ENCODE measurements around the gene FIZ1.

The FIZ1 gene

DNA sequence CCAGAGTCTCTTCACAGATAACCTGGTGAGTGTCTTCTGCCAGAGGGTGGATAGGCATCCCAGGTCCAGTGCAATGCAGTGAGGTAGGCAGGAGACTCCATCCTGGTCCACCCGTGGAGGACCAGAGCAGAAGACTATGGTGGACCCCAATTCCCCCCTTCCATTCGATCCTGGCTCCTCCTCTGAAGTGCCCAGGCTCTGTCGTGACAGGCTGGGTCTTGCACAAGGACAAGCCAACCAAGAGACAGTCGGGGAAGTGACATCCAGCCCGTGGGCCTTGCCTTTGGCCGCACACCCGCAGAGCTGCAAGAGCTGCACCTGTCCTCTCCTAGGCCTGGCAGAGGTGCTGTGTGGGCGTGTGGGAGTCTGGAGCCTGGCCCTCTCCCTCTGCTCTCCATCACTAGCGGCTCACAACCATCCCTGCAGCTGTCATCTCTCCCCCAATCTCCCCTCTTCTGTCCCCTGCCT is 21.9 kb upstream of the FIZ1 start:
- H3K9me3 ChIP-seq (ENCODE audit: control insufficient read depth in 2 of 2, low read length in 2 of 2) = no peaks in the 10 kb centered on the region
- no peaks in the 10 kb centered on the region for H3K27me3 ChIP-seq (ENCODE audit: control insufficient read depth in 1 of 2, insufficient read depth in 2 of 2, low read length in 2 of 2)
- no peak overlapping the region for H3K9ac ChIP-seq (ENCODE audit: low read length in 2 of 2)
- peaks cover 10 to 12% of the 10 kb centered on the region in 2 donors for H3K36me3 ChIP-seq (ENCODE audit: control insufficient read depth in 2 of 2, insufficient read depth in 2 of 2, low read length in 2 of 2)
- no peak overlapping the region for H3K4me3 ChIP-seq (ENCODE audit: low read length in 2 of 2)
- no peak overlapping the region for H3K27ac ChIP-seq (ENCODE audit: low read length)
- peaks cover 3% of the 10 kb centered on the region for H3K4me1 ChIP-seq (ENCODE audit: control insufficient read depth, insufficient read depth, low read length)

DNA sequence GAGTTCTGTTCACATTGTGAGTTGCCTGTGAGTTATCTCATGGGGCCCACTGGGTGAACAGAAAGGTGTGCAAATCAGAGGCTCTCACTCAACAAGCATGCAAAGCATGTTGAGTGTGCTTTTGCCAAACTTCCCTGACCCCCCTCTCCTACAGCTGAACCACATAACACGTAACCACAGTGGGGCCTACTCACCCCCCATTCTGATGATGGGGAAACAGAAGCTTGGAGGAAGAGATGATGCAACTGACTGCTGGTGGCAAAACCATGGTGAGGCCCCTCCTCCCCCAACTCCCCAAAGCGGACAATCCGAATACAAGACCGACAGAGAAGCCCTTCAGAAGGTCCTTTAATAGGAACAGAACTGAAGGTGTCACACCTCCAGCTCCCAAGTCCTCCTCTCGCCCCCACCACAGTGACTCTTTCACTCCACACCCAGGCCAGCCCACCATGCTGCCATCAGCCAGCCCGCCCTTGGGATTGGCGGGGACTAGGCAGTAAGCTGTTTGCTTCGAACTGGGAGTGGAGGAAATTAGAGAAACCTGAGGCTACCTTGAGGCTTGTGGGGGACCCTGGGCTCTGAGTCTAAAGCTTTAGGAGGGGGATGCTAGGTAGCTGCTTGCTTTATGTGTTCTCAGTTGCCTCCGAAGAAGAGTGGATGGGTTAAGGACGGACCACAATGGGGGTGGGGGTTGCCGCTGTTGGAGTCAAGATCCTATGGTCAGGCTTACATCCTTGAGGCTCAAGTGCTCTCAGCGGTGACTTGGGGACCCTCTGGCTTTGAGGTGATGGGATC is 21.3 kb upstream of the FIZ1 start:
- no peaks in the 10 kb centered on the region for H3K9me3 ChIP-seq (ENCODE audit: control insufficient read depth in 2 of 2, low read length in 2 of 2)
- no peaks in the 10 kb centered on the region for H3K27me3 ChIP-seq (ENCODE audit: control insufficient read depth in 1 of 2, insufficient read depth in 2 of 2, low read length in 2 of 2)
- no peak overlapping the region for H3K9ac ChIP-seq (ENCODE audit: low read length in 2 of 2)
- peaks cover 13 to 15% of the 10 kb centered on the region in 2 donors for H3K36me3 ChIP-seq (ENCODE audit: control insufficient read depth in 2 of 2, insufficient read depth in 2 of 2, low read length in 2 of 2)
- peaks cover 3% of the 10 kb centered on the region for H3K4me1 ChIP-seq (ENCODE audit: control insufficient read depth, insufficient read depth, low read length)
- no peak overlapping the region for H3K27ac ChIP-seq (ENCODE audit: low read length)
- H3K4me3 ChIP-seq (ENCODE audit: low read length in 2 of 2) = no peak overlapping the region

DNA sequence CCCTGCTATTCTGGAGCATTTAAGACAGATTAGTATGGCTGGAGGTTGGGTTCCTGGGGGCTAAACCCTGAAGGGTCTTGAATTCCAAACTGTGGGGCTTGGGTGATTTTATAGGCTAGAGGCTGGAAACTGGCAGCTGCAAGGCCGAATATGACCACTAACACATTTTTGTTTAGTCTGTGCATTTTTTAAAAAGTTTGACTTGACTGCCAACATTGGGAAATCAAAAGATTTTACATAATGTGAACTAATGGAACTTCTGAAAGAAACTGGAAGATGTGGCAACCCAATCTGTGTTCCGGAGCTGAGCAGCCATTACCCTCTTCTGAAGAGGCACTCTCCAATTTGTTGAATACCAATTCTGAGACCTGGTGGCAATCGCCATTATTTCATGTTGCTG is 20.0 kb upstream of the FIZ1 start:
- Histone ChIP-seq H3K36me3 (ENCODE audit: control insufficient read depth in 2 of 2, insufficient read depth in 2 of 2, low read length in 2 of 2) (peaks cover 13 to 20% of the 10 kb centered on the region in 2 donors), H3K9ac (ENCODE audit: low read length in 2 of 2) (no peak overlapping the region), H3K4me1 (ENCODE audit: control insufficient read depth, insufficient read depth, low read length) (no peaks in the 10 kb centered on the region), H3K9me3 (ENCODE audit: control insufficient read depth in 2 of 2, low read length in 2 of 2) (no peaks in the 10 kb centered on the region), H3K4me3 (ENCODE audit: low read length in 2 of 2) (no peak overlapping the region), H3K27ac (ENCODE audit: low read length) (no peak overlapping the region), H3K27me3 (ENCODE audit: control insufficient read depth in 1 of 2, insufficient read depth in 2 of 2, low read length in 2 of 2) (no peaks in the 10 kb centered on the region)

DNA sequence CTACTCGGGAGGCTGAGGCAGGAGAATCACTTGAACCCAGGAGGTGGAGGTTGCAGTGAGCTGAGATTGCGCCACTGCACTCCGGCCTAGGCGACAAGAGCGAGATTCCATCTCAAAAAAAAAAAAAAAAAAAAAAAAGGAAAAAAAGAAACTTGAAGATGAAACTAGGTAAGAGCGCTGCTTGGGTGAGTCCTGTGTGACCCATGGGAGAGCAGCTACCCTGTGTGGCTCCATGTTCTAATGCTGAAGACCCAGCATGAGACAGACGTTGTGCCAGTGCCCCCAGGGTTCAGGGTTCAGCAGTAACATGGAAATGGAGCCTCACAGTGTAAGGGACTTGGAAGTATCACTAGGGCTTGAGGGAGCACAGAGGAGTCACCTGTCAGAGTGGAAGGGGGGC is 19.1 kb upstream of the FIZ1 start:
- no peak overlapping the region for H3K4me3 ChIP-seq (ENCODE audit: low read length in 2 of 2)
- H3K9me3 ChIP-seq (ENCODE audit: control insufficient read depth in 2 of 2, low read length in 2 of 2) = no peaks in the 10 kb centered on the region
- no peaks in the 10 kb centered on the region for H3K27me3 ChIP-seq (ENCODE audit: control insufficient read depth in 1 of 2, insufficient read depth in 2 of 2, low read length in 2 of 2)
- H3K36me3 ChIP-seq (ENCODE audit: control insufficient read depth in 2 of 2, insufficient read depth in 2 of 2, low read length in 2 of 2) = peaks cover 13 to 20% of the 10 kb centered on the region in 2 donors
- H3K27ac ChIP-seq (ENCODE audit: low read length) = no peak overlapping the region
- H3K9ac ChIP-seq (ENCODE audit: low read length in 2 of 2) = no peak overlapping the region
- no peaks in the 10 kb centered on the region for H3K4me1 ChIP-seq (ENCODE audit: control insufficient read depth, insufficient read depth, low read length)

DNA sequence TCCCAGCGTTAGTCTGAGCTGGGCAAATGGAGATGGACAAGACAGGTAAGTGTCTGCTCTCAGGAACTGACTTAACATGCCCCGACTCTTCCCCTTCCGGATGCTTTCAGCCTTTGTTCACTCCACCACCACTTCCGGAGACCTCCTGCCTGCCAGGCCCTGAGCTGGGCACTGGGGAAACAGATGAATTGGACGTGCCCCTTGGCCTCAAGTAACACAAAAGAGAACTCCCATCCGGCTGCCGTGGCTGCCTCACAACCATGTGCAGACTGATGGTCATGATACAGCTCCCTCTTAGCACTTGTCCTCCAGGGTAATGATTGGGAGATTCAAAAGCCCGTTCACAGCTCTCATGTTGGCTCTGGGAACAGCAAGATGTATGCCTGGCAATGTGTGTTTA is 18.1 kb upstream of the FIZ1 start:
- H3K27ac ChIP-seq (ENCODE audit: low read length) = no peak overlapping the region
- H3K9me3 ChIP-seq (ENCODE audit: control insufficient read depth in 2 of 2, low read length in 2 of 2) = no peaks in the 10 kb centered on the region
- H3K36me3 ChIP-seq (ENCODE audit: control insufficient read depth in 2 of 2, insufficient read depth in 2 of 2, low read length in 2 of 2) = peaks cover 13 to 22% of the 10 kb centered on the region in 2 donors
- no peaks in the 10 kb centered on the region for H3K27me3 ChIP-seq (ENCODE audit: control insufficient read depth in 1 of 2, insufficient read depth in 2 of 2, low read length in 2 of 2)
- H3K9ac ChIP-seq (ENCODE audit: low read length in 2 of 2) = no peak overlapping the region
- no peak overlapping the region for H3K4me3 ChIP-seq (ENCODE audit: low read length in 2 of 2)
- H3K4me1 ChIP-seq (ENCODE audit: control insufficient read depth, insufficient read depth, low read length) = no peaks in the 10 kb centered on the region

DNA sequence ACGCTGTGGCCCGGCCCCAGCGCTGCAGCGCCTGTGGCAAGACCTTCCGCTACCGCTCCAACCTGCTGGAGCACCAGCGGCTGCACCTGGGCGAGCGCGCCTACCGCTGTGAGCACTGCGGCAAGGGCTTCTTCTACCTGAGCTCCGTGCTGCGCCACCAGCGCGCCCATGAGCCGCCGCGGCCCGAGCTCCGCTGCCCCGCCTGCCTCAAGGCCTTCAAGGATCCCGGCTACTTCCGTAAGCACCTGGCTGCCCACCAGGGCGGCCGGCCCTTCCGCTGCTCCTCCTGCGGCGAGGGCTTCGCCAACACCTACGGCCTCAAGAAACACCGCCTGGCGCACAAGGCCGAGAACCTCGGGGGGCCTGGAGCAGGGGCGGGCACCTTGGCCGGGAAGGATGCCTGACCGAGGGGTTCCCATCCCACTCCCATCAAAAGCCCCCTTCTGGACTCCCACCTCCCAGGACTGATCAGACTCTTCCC is 17.1 kb upstream of the FIZ1 start:
- no peaks in the 10 kb centered on the region for H3K9me3 ChIP-seq (ENCODE audit: control insufficient read depth in 2 of 2, low read length in 2 of 2)

DNA sequence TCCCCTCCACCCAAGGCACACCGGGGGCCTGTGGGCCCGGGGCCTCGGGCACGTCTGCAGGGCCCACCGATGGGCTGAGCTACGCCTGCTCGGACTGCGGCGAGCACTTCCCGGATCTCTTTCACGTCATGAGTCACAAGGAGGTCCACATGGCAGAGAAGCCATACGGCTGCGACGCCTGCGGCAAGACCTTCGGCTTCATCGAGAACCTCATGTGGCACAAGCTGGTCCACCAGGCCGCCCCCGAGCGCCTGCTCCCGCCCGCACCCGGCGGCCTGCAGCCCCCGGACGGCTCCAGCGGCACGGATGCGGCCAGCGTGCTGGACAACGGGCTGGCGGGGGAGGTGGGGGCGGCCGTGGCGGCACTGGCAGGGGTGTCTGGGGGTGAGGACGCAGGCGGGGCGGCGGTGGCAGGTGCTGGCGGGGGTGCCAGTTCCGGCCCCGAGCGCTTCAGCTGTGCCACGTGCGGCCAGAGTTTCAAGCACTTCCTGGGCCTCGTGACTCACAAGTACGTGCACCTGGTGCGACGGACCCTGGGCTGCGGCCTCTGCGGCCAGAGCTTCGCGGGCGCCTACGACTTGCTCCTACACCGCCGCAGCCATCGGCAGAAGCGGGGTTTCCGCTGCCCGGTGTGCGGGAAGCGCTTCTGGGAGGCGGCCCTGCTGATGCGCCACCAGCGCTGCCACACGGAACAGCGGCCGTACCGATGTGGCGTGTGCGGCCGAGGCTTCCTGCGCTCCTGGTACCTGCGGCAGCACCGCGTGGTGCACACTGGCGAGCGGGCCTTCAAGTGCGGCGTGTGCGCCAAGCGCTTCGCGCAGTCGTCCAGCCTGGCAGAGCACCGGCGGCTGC is 16.5 kb upstream of the FIZ1 start:
- no peak overlapping the region for H3K9ac ChIP-seq (ENCODE audit: low read length in 2 of 2)

More for the DNA sequence above, 17.1 kb upstream of the FIZ1 start:
- H3K27ac ChIP-seq (ENCODE audit: low read length) = no peak overlapping the region
- H3K4me3 ChIP-seq (ENCODE audit: low read length in 2 of 2) = no peak overlapping the region
- H3K9ac ChIP-seq (ENCODE audit: low read length in 2 of 2) = no peak overlapping the region
- H3K36me3 ChIP-seq (ENCODE audit: control insufficient read depth in 2 of 2, insufficient read depth in 2 of 2, low read length in 2 of 2) = peaks cover 13 to 22% of the 10 kb centered on the region in 2 donors
- H3K27me3 ChIP-seq (ENCODE audit: control insufficient read depth in 1 of 2, insufficient read depth in 2 of 2, low read length in 2 of 2) = no peaks in the 10 kb centered on the region
- H3K4me1 ChIP-seq (ENCODE audit: control insufficient read depth, insufficient read depth, low read length) = peaks cover 4% of the 10 kb centered on the region

DNA sequence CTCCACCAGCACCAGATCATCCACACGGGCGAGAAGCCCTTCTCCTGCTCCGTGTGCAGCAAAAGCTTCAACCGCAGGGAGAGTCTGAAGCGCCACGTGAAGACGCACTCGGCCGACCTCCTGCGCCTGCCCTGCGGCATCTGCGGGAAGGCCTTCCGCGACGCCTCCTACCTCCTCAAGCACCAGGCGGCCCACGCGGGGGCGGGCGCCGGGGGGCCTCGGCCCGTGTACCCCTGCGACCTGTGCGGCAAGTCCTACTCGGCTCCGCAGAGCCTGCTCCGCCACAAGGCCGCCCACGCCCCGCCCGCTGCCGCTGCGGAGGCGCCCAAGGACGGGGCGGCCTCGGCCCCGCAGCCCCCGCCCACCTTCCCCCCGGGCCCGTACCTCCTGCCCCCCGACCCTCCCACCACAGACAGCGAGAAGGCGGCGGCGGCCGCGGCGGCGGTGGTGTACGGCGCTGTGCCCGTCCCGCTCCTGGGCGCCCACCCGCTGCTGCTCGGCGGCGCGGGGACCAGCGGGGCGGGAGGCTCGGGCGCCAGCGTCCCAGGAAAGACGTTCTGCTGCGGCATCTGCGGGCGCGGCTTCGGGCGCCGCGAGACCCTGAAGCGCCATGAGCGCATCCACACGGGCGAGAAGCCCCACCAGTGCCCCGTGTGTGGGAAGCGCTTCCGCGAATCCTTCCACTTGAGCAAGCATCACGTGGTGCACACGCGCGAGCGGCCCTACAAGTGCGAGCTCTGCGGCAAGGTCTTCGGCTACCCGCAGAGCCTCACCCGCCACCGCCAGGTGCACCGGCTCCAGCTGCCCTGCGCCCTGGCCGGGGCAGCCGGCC is 15.6 kb upstream of the FIZ1 start:
- Histone ChIP-seq H3K9ac (ENCODE audit: low read length in 2 of 2) (no peak overlapping the region), H3K4me1 (ENCODE audit: control insufficient read depth, insufficient read depth, low read length) (peaks cover 10% of the 10 kb centered on the region), H3K27me3 (ENCODE audit: control insufficient read depth in 1 of 2, insufficient read depth in 2 of 2, low read length in 2 of 2) (no peaks in the 10 kb centered on the region), H3K4me3 (ENCODE audit: low read length in 2 of 2) (no peak overlapping the region), H3K9me3 (ENCODE audit: control insufficient read depth in 2 of 2, low read length in 2 of 2) (no peaks in the 10 kb centered on the region), H3K27ac (ENCODE audit: low read length) (no peak overlapping the region), H3K36me3 (ENCODE audit: control insufficient read depth in 2 of 2, insufficient read depth in 2 of 2, low read length in 2 of 2) (peaks cover 15 to 21% of the 10 kb centered on the region in 2 donors)

More for the DNA sequence above, 16.5 kb upstream of the FIZ1 start:
- Histone ChIP-seq H3K9me3 (ENCODE audit: control insufficient read depth in 2 of 2, low read length in 2 of 2) (no peaks in the 10 kb centered on the region), H3K36me3 (ENCODE audit: control insufficient read depth in 2 of 2, insufficient read depth in 2 of 2, low read length in 2 of 2) (peaks cover 13 to 21% of the 10 kb centered on the region in 2 donors), H3K4me1 (ENCODE audit: control insufficient read depth, insufficient read depth, low read length) (peaks cover 9% of the 10 kb centered on the region), H3K4me3 (ENCODE audit: low read length in 2 of 2) (no peak overlapping the region), H3K27me3 (ENCODE audit: control insufficient read depth in 1 of 2, insufficient read depth in 2 of 2, low read length in 2 of 2) (no peaks in the 10 kb centered on the region), H3K27ac (ENCODE audit: low read length) (no peak overlapping the region)

DNA sequence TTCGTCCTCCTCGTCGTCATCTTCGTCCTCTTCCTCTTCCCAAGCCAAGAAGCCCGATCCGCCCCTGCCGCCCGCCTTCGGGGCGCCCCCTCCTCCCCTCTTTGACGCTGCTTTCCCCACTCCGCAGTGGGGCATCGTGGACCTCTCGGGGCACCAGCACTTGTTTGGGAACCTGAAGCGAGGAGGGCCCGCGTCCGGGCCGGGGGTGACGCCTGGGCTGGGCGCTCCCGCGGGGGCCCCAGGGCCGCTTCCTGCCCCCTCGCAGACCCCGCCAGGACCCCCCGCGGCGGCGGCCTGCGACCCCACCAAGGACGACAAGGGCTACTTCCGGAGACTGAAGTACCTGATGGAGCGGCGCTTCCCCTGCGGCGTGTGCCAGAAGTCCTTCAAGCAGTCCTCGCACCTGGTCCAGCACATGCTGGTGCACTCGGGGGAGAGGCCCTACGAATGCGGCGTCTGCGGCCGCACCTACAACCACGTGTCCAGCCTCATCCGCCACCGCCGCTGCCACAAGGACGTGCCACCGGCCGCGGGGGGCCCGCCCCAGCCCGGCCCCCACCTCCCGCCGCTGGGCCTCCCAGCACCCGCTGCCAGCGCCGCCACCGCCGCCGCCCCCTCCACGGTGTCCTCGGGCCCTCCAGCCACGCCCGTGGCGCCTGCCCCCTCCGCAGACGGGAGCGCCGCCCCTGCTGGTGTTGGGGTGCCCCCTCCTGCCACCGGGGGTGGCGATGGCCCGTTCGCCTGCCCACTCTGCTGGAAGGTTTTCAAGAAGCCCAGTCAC is 14.8 kb upstream of the FIZ1 start:
- H3K4me3 ChIP-seq (ENCODE audit: low read length in 2 of 2) = no peak overlapping the region
- peaks cover 10% of the 10 kb centered on the region for H3K4me1 ChIP-seq (ENCODE audit: control insufficient read depth, insufficient read depth, low read length)
- H3K9ac ChIP-seq (ENCODE audit: low read length in 2 of 2) = no peak overlapping the region
- H3K9me3 ChIP-seq (ENCODE audit: control insufficient read depth in 2 of 2, low read length in 2 of 2) = no peaks in the 10 kb centered on the region
- H3K27ac ChIP-seq (ENCODE audit: low read length) = no peak overlapping the region
- H3K27me3 ChIP-seq (ENCODE audit: control insufficient read depth in 1 of 2, insufficient read depth in 2 of 2, low read length in 2 of 2) = no peaks in the 10 kb centered on the region
- H3K36me3 ChIP-seq (ENCODE audit: control insufficient read depth in 2 of 2, insufficient read depth in 2 of 2, low read length in 2 of 2) = peaks cover 23 to 24% of the 10 kb centered on the region in 2 donors
